ENCODE data around the gene CFTR. TPM values are rescaled to one million over a fixed set of nuclear protein-coding genes. Genes with fewer than 3 reads are reported as not detected.

The CFTR gene
- total and polyA plus RNA-seq, 2 of the 8 experiments (the other 6 are each of a cell fraction or from before 2014, with no cell fraction given): 1.2 to 1.6 TPM

- TF ChIP-seq CTCF (IDR thresholded peaks at IDR 0.05; ENCODE audit: control extremely low read depth in 1 of 3, insufficient read depth in 1 of 3, low read depth in 1 of 3, low read length in 3 of 3) (no peak), E2F6 (IDR thresholded peaks at IDR 0.05) (0 out of 2 replicates have a peak, but pooled peaks have one; percentile 1), KDM1A (IDR thresholded peaks at IDR 0.05; ENCODE audit: borderline replicate concordance, low read length) (0 out of 2 replicates have a peak, but pooled peaks have one; percentile 47), POU5F1 (IDR thresholded peaks at IDR 0.05; ENCODE audit: low read depth, low read length) (no peak), FOSL1 (IDR thresholded peaks at IDR 0.05; ENCODE audit: insufficient read depth, low read depth, low read length) (no peak), PHF8 (conservative IDR thresholded peaks at IDR 0.05; ENCODE audit: low read depth, low read length) (no peak), RAD21 (IDR thresholded peaks at IDR 0.05 in 1 of 2, conservative IDR thresholded peaks at IDR 0.05 in 1 of 2; ENCODE audit: low read depth in 2 of 2, low read length in 2 of 2) (no peak)
Measured at GRCh38 chr7:117630907-117631564, 151.2 kb downstream of the CFTR start (continued).
